ENCODE data around the gene KIR2DL4. TPM values are rescaled to one million over a fixed set of nuclear protein-coding genes. Genes with fewer than 3 reads are reported as not detected.
"Not testable (repeated sequence)": the region's sequence is repeated elsewhere in the genome, so short reads cannot be mapped to it uniquely, and the experiment has no call there.

The KIR2DL4 gene
- total RNA-seq (under 1 TPM in 1 of 2 donors, not detected in 1; 0.25 TPM), polyA plus RNA-seq (under 1 TPM in 1 of 2 donors, not detected in 1; 0.10 TPM)

GRCh38 chr19:54803410-54803809 is at the start of gene KIR2DL4:
KIR2DL4 (plus strand) TSS chr19:54803610; CDS start chr19:54803652, 42 bp downstream.
- H3K4me1 ChIP-seq (ENCODE audit: control insufficient read depth in 4 of 4, insufficient read depth in 4 of 4, low read length in 3 of 4): no peaks in the 10 kb centered on the region
- no peak within 1 kb of the TSS for H3K27ac ChIP-seq (ENCODE audit: low read depth in 1 of 2, low read length in 2 of 2)
- no peaks in the 10 kb centered on the region for H3K27me3 ChIP-seq (ENCODE audit: control insufficient read depth in 4 of 4, insufficient read depth in 4 of 4, low read length in 3 of 4)
- no peaks in the 10 kb centered on the region for H3K9me3 ChIP-seq (ENCODE audit: control insufficient read depth in 4 of 4, low read length in 3 of 4)
- DNase-seq (ENCODE audit: low spot score): no peak
- H3K9ac ChIP-seq (ENCODE audit: low read depth in 1 of 2, low read length in 2 of 2): no peak within 1 kb of the TSS
- H3K4me3 ChIP-seq (ENCODE audit: low read depth in 1 of 3, low read length in 3 of 3): no peak within 1 kb of the TSS
- TF ChIP-seq, protein P1, sequence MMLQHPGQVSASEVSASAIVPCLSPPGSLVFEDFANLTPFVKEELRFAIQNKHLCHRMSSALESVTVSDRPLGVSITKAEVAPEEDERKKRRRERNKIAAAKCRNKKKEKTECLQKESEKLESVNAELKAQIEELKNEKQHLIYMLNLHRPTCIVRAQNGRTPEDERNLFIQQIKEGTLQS (IDR thresholded peaks at IDR 0.05): no peak
- TF ChIP-seq GABPA (IDR thresholded peaks at IDR 0.05 in 1 of 2, conservative IDR thresholded peaks at IDR 0.05 in 1 of 2) (no peak), SP1 (IDR thresholded peaks at IDR 0.05) (no peak), FOXA1 (IDR thresholded peaks at IDR 0.05) (no peak), RXRA (IDR thresholded peaks at IDR 0.05) (no peak), YY1 (IDR thresholded peaks at IDR 0.05) (no peak), TAF1 (conservative IDR thresholded peaks at IDR 0.05) (no peak), FOXA2 (IDR thresholded peaks at IDR 0.05) (no peak), HNF4A (conservative IDR thresholded peaks at IDR 0.05) (no peak)
- 74% methylated on average over 10 of the region's 10 CpGs for WGBS
- no peaks in the 10 kb centered on the region for H3K36me3 ChIP-seq (ENCODE audit: control insufficient read depth in 4 of 4, insufficient read depth in 3 of 4, low read depth in 1 of 4, low read length in 3 of 4)

GRCh38 chr19:54756204-54757110 is 47.0 kb upstream of the KIR2DL4 start:
- not testable (repeated sequence) for DNase-seq (ENCODE audit: low spot score); H3K9me3 ChIP-seq (ENCODE audit: control insufficient read depth in 4 of 4, low read length in 3 of 4); H3K27me3 ChIP-seq (ENCODE audit: control insufficient read depth in 4 of 4, insufficient read depth in 4 of 4, low read length in 3 of 4); H3K4me3 ChIP-seq (ENCODE audit: low read depth in 1 of 3, low read length in 3 of 3); H3K27ac ChIP-seq (ENCODE audit: low read depth in 1 of 2, low read length in 2 of 2); H3K9ac ChIP-seq (ENCODE audit: low read depth in 1 of 2, low read length in 2 of 2); H3K4me1 ChIP-seq (ENCODE audit: control insufficient read depth in 4 of 4, insufficient read depth in 4 of 4, low read length in 3 of 4); H3K36me3 ChIP-seq (ENCODE audit: control insufficient read depth in 4 of 4, insufficient read depth in 3 of 4, low read depth in 1 of 4, low read length in 3 of 4)
- 72% methylated on average over 11 of the region's 12 CpGs for WGBS

DNA sequence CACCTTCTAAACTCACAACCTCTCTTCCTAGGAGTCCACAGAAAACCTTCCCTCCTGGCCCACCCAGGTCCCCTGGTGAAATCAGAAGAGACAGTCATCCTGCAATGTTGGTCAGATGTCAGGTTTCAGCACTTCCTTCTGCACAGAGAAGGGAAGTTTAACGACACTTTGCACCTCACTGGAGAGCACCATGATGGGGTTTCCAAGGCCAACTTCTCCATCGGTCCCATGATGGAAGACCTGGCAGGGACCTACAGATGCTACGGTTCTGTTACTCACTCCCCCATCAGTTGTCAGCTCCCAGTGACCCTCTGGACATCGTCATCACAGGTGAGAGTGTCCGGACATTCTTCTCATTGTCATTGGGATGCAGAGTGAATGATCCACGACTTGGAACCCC is 44.8 kb upstream of the KIR2DL4 start:
- H3K4me3 ChIP-seq (ENCODE audit: low read depth in 1 of 3, low read length in 3 of 3); H3K36me3 ChIP-seq (ENCODE audit: control insufficient read depth in 4 of 4, insufficient read depth in 3 of 4, low read depth in 1 of 4, low read length in 3 of 4); H3K27me3 ChIP-seq (ENCODE audit: control insufficient read depth in 4 of 4, insufficient read depth in 4 of 4, low read length in 3 of 4); H3K9ac ChIP-seq (ENCODE audit: low read depth in 1 of 2, low read length in 2 of 2); H3K9me3 ChIP-seq (ENCODE audit: control insufficient read depth in 4 of 4, low read length in 3 of 4); H3K27ac ChIP-seq (ENCODE audit: low read depth in 1 of 2, low read length in 2 of 2); H3K4me1 ChIP-seq (ENCODE audit: control insufficient read depth in 4 of 4, insufficient read depth in 4 of 4, low read length in 3 of 4); DNase-seq (ENCODE audit: low spot score): not testable (repeated sequence)
- WGBS: 56% methylated on average over 6 of the region's 6 CpGs

GRCh38 chr19:54764219-54764618 is 39.2 kb upstream of the KIR2DL4 start:
- WGBS: 57% methylated on average over 8 of the region's 8 CpGs
- not testable (repeated sequence) for H3K27me3 ChIP-seq (ENCODE audit: control insufficient read depth in 4 of 4, insufficient read depth in 4 of 4, low read length in 3 of 4); H3K36me3 ChIP-seq (ENCODE audit: control insufficient read depth in 4 of 4, insufficient read depth in 3 of 4, low read depth in 1 of 4, low read length in 3 of 4); DNase-seq (ENCODE audit: low spot score); H3K4me3 ChIP-seq (ENCODE audit: low read depth in 1 of 3, low read length in 3 of 3); H3K9ac ChIP-seq (ENCODE audit: low read depth in 1 of 2, low read length in 2 of 2); H3K4me1 ChIP-seq (ENCODE audit: control insufficient read depth in 4 of 4, insufficient read depth in 4 of 4, low read length in 3 of 4); H3K27ac ChIP-seq (ENCODE audit: low read depth in 1 of 2, low read length in 2 of 2); H3K9me3 ChIP-seq (ENCODE audit: control insufficient read depth in 4 of 4, low read length in 3 of 4)

GRCh38 chr19:54766464-54766863 is 36.9 kb upstream of the KIR2DL4 start:
- WGBS: 66% methylated on average over 4 of the region's 4 CpGs
- not testable (repeated sequence) for H3K4me1 ChIP-seq (ENCODE audit: control insufficient read depth in 4 of 4, insufficient read depth in 4 of 4, low read length in 3 of 4); DNase-seq (ENCODE audit: low spot score); H3K27ac ChIP-seq (ENCODE audit: low read depth in 1 of 2, low read length in 2 of 2); H3K27me3 ChIP-seq (ENCODE audit: control insufficient read depth in 4 of 4, insufficient read depth in 4 of 4, low read length in 3 of 4); H3K36me3 ChIP-seq (ENCODE audit: control insufficient read depth in 4 of 4, insufficient read depth in 3 of 4, low read depth in 1 of 4, low read length in 3 of 4); H3K4me3 ChIP-seq (ENCODE audit: low read depth in 1 of 3, low read length in 3 of 3); H3K9ac ChIP-seq (ENCODE audit: low read depth in 1 of 2, low read length in 2 of 2); H3K9me3 ChIP-seq (ENCODE audit: control insufficient read depth in 4 of 4, low read length in 3 of 4)

DNA sequence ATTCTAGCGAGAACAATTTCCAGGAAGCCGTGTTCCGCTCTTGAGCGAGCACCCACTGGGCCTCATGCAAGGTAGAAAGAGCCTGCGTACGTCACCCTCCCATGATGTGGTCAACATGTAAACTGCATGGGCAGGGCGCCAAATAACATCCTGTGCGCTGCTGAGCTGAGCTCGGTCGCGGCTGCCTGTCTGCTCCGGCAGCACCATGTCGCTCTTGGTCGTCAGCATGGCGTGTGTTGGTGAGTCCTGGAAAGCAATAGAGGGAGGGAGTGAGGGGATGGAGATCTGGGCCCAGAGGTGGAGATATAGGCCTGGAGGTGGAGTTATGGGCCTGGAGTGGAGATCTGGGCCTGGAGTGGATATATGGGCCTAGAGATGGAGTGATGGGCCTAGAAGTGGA is 33.8 kb upstream of the KIR2DL4 start, which contains the start of gene KIR2DL1:
TSS of gene KIR2DL1 (plus strand) at position 148 of the 400 bp plus-strand sequence. CDS start at position 206, 58 bp downstream.
- WGBS: 93% methylated on average over 15 of the region's 15 CpGs
- not testable (repeated sequence) for DNase-seq (ENCODE audit: low spot score)

DNA sequence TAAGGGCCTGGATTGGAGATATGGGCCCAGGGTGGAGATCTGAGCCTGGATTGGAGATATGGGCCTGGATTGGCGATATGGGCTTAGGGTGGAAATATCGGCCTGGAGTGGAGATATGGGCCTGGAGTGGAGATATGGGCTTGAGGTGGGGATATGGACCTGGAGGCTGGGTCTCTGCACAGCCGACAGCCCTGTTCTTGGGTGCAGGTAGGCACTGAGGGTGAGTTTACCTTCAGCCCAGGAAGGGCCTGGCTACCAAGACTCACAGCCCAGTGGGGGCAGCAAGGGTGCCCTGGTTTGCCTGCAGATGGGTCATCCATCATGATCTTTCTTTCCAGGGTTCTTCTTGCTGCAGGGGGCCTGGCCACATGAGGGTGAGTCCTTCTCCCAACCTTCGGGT is 32.9 kb upstream of the KIR2DL4 start:
- H3K27me3 ChIP-seq (ENCODE audit: control insufficient read depth in 4 of 4, insufficient read depth in 4 of 4, low read length in 3 of 4); H3K9me3 ChIP-seq (ENCODE audit: control insufficient read depth in 4 of 4, low read length in 3 of 4); H3K9ac ChIP-seq (ENCODE audit: low read depth in 1 of 2, low read length in 2 of 2); H3K4me1 ChIP-seq (ENCODE audit: control insufficient read depth in 4 of 4, insufficient read depth in 4 of 4, low read length in 3 of 4); H3K27ac ChIP-seq (ENCODE audit: low read depth in 1 of 2, low read length in 2 of 2); DNase-seq (ENCODE audit: low spot score); H3K4me3 ChIP-seq (ENCODE audit: low read depth in 1 of 3, low read length in 3 of 3); H3K36me3 ChIP-seq (ENCODE audit: control insufficient read depth in 4 of 4, insufficient read depth in 3 of 4, low read depth in 1 of 4, low read length in 3 of 4): not testable (repeated sequence)
- WGBS: 84% methylated on average over 4 of the region's 4 CpGs

More for the DNA sequence above, 33.8 kb upstream of the KIR2DL4 start, which contains the start of gene KIR2DL1:
- H3K4me1 ChIP-seq (ENCODE audit: control insufficient read depth in 4 of 4, insufficient read depth in 4 of 4, low read length in 3 of 4); H3K27ac ChIP-seq (ENCODE audit: low read depth in 1 of 2, low read length in 2 of 2); H3K27me3 ChIP-seq (ENCODE audit: control insufficient read depth in 4 of 4, insufficient read depth in 4 of 4, low read length in 3 of 4); H3K9me3 ChIP-seq (ENCODE audit: control insufficient read depth in 4 of 4, low read length in 3 of 4); H3K36me3 ChIP-seq (ENCODE audit: control insufficient read depth in 4 of 4, insufficient read depth in 3 of 4, low read depth in 1 of 4, low read length in 3 of 4); H3K9ac ChIP-seq (ENCODE audit: low read depth in 1 of 2, low read length in 2 of 2); H3K4me3 ChIP-seq (ENCODE audit: low read depth in 1 of 3, low read length in 3 of 3): not testable (repeated sequence)
